AML-193 (cell line): ENCODE data around the gene GUCY1A1.
A peak's percentile ranks its signal among the peaks of the same experiment; 100 is the strongest.

Source experiments
- DNase-seq, 2 experiments: peaks; one replicate each; lab custom pipeline; 2025; lab: John Stamatoyannopoulos, UW

GUCY1A1 gene

GRCh38 chr4:155738548-155738947 is 71.9 kb downstream of the GUCY1A1 start:
- no peak for DNase-seq

- no peak for DNase-seq
These were observed 74.9 kb downstream of the GUCY1A1 start for GRCh38 chr4:155741546-155741945.

- no peak for DNase-seq
These were observed 75.8 kb downstream of the GUCY1A1 start for GRCh38 chr4:155742310-155743015.

GRCh38 chr4:155745984-155746383 is 79.3 kb downstream of the GUCY1A1 start:
- DNase-seq = no peak

- no peak for DNase-seq
These were observed 81.4 kb downstream of the GUCY1A1 start for GRCh38 chr4:155748039-155748438.

- no peak for DNase-seq
These were observed 82.4 kb downstream of the GUCY1A1 start for GRCh38 chr4:155749041-155749440.

GRCh38 chr4:155751569-155751968 is 84.9 kb downstream of the GUCY1A1 start:
- no peak for DNase-seq

GRCh38 chr4:155757745-155758265 is 91.2 kb downstream of the GUCY1A1 start:
- DNase-seq = no peak

GRCh38 chr4:155758481-155759371 is 92.1 kb downstream of the GUCY1A1 start, which contains the start of gene GUCY1B1:
Gene GUCY1B1, plus strand, starts transcription at chr4:155759021. Its CDS starts 120 bp downstream, at chr4:155759141.
- peak; percentile 30 to 54 for DNase-seq

- DNase-seq = no peak
These were observed 93.0 kb downstream of the GUCY1A1 start for GRCh38 chr4:155759372-155760252.

- no peak for DNase-seq
These were observed 94.4 kb downstream of the GUCY1A1 start for GRCh38 chr4:155761047-155761446.

GRCh38 chr4:155761916-155762315 is 95.3 kb downstream of the GUCY1A1 start:
- no peak for DNase-seq

GRCh38 chr4:155762334-155762733 is 95.7 kb downstream of the GUCY1A1 start:
- no peak for DNase-seq

GRCh38 chr4:155763551-155763950 is 96.9 kb downstream of the GUCY1A1 start:
- DNase-seq = no peak

GRCh38 chr4:155765149-155765548 is 98.5 kb downstream of the GUCY1A1 start:
- no peak for DNase-seq

- DNase-seq = no peak
These were observed 100.0 kb downstream of the GUCY1A1 start for GRCh38 chr4:155766622-155767021.

- DNase-seq = no peak
These were observed 101.7 kb downstream of the GUCY1A1 start for GRCh38 chr4:155768370-155768769.

GRCh38 chr4:155769090-155769489 is 102.4 kb downstream of the GUCY1A1 start:
- no peak for DNase-seq

GRCh38 chr4:155772459-155773195 is 106.0 kb downstream of the GUCY1A1 start:
- DNase-seq = no peak

- no peak for DNase-seq
These were observed 106.7 kb downstream of the GUCY1A1 start for GRCh38 chr4:155773196-155773800.

GRCh38 chr4:155774033-155774432 is 107.4 kb downstream of the GUCY1A1 start:
- DNase-seq = no peak
